Lower lobe of right lung (tissue), 2 donors: ENCODE data around the gene L1CAM. TPM values are rescaled to one million over a fixed set of nuclear protein-coding genes. Genes with fewer than 3 reads are reported as not detected.

ENCODE experiments used
- ATAC-seq, 2 donors: fragments of 200-7000 bp; cut with Tn5 transposase; one replicate each; pipeline ENCODE4 v1.9.1; 2020 to 2022; ENCODE audit warnings: mild to moderate bottlenecking in 2 of 2, moderate library complexity in 2 of 2
- DNase-seq: peaks from one replicate; pipeline ENCODE4 v3.0.0-alpha.2; 2020
- H3K27ac ChIP-seq: fragments of 200-600 bp; one replicate; pipeline ENCODE4 v1.8.0; 2022
- H3K27me3 ChIP-seq: fragments of 200-600 bp; one replicate; pipeline ENCODE4 v1.8.0; 2022; ENCODE audit warnings: low read depth
- H3K36me3 ChIP-seq: fragments of 200-600 bp; one replicate; pipeline ENCODE4 v1.8.0; 2022; ENCODE audit warnings: mild to moderate bottlenecking
- H3K4me1 ChIP-seq: fragments of 200-600 bp; one replicate; pipeline ENCODE4 v1.8.0; 2022
- H3K4me3 ChIP-seq: fragments of 200-600 bp; one replicate; pipeline ENCODE4 v1.8.0; 2022; ENCODE audit warnings: mild to moderate bottlenecking
- H3K9me3 ChIP-seq: fragments of 200-600 bp; one replicate; pipeline ENCODE4 v1.8.0; 2022
- CTCF ChIP-seq: fragments of 200-600 bp; IDR thresholded peaks from one replicate; pipeline ENCODE4 v1.8.0; 2022; ENCODE audit warnings: antibody characterized with exemption, mild to moderate bottlenecking
- intact Hi-C: fragments of 100-400 bp; cut with DNase I; formaldehyde crosslinking; loops from one replicate; pipeline ENCODE4 v1.11.0; 2022
- total RNA-seq: library from RNA; stranded (reverse); fragmentation: NEBNext Ultra II Directional; extraction: Animal tissue kit (Norgen Biotek cat#: 25700); gene quantifications from one replicate; pipeline ENCODE4 v1.2.1, GENCODE V29; 2021
- donor health status: DM: no; HTN: yes; CAD: no; lungs with severe emphysema.

The L1CAM gene
- total RNA-seq, 1 donor from 2014 or later, result 1.6 TPM

DNA sequence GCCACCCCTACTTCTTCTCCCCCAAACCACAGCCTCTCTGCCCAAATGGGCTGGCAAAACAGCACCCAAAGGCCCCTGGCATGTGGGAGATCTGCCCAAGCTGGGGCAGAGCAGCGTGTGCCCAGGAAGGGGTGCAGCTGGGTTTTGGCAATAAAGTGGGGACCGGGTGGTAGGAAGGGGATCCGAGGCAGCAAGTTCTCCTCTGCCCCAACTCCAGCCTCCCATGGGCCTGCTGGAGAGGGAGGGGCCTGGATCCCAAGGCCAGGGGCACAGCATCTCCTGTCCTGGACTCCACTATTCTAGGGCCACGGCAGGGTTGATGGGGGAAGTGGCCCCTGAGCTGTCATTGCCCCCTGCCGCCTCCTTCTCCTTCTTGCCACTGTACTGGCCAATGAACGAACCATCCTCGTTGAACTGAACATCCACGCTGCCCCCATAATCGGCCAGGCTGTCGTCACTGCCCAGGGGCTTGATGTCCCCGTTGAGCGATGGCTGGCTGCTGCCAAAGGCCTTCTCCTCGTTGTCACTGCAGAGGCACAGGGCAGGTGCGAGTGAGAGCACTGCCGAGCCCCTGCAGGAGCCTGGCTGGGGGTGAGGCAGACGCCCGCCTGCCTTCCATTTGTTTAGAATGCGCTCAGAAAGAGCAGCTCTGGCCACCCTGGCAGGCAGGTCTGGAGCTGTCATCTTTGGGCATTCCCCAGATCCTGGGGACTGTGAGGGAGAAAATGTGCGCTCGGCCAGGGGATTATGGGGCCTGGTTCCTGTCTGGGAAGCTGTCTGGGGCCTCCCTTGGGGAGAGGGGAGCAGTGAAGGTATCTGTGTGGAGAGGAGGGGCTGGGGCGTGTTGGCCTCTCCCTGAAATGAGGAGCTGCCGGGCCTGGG is 23.4 kb downstream of the L1CAM start:
- Histone ChIP-seq H3K27me3 (no peaks in the 10 kb centered on the region), H3K4me3 (no peak overlapping the region), H3K36me3 (no peaks in the 10 kb centered on the region), H3K4me1 (no peaks in the 10 kb centered on the region), H3K9me3 (no peaks in the 10 kb centered on the region), H3K27ac (no peak overlapping the region)
- ATAC-seq, result no peak
- no peak for DNase-seq
- intact Hi-C loops, result no loop called here
- no peak for TF ChIP-seq CTCF

GRCh38 chrX:153861733-153862310 is 24.2 kb downstream of the L1CAM start:
- no peak for ATAC-seq
- Histone ChIP-seq H3K27ac (no peak overlapping the region), H3K4me3 (no peak overlapping the region), H3K36me3 (no peaks in the 10 kb centered on the region), H3K4me1 (no peaks in the 10 kb centered on the region), H3K9me3 (no peaks in the 10 kb centered on the region), H3K27me3 (no peaks in the 10 kb centered on the region)
- TF ChIP-seq CTCF, result no peak
- intact Hi-C loops, result no loop called here
- no peak for DNase-seq

DNA sequence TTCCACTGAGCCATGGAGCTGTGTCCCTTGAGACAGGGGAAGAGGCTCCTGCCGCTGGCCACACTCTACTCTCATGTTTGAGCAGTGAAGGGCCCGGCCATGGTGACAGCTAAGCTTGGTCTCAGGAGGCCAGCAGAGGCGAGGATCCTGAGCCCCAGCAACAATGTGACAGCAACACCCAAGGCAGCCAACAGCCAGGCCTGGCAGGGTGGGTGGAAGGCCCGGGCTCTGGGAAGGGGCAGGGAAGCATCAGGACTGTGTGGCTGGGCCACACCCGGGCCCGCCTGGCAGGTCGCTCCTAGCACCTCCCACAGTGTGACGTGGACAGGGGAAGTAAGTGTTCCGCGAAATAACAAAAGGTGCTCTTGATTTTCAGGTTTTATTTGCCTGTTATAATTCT is 24.8 kb downstream of the L1CAM start:
- intact Hi-C loops, result no loop called here
- no peak for TF ChIP-seq CTCF
- Histone ChIP-seq H3K36me3 (no peaks in the 10 kb centered on the region), H3K9me3 (no peaks in the 10 kb centered on the region), H3K4me1 (no peaks in the 10 kb centered on the region), H3K27me3 (no peaks in the 10 kb centered on the region), H3K27ac (no peak overlapping the region), H3K4me3 (no peak overlapping the region)
- ATAC-seq (no peak), DNase-seq (no peak)

- DNase-seq (no peak), ATAC-seq (no peak)
- no peaks in the 10 kb centered on the region for H3K27me3 ChIP-seq
- no peak for TF ChIP-seq CTCF
- no peaks in the 10 kb centered on the region for H3K4me1 ChIP-seq
- intact Hi-C loops, result no loop called here
- no peaks in the 10 kb centered on the region for H3K36me3 ChIP-seq
- no peaks in the 10 kb centered on the region for H3K9me3 ChIP-seq
- no peak overlapping the region for H3K27ac ChIP-seq
- H3K4me3 ChIP-seq, result no peak overlapping the region
These were observed 28.5 kb downstream of the L1CAM start for GRCh38 chrX:153857348-153857903.

- no peak for ATAC-seq
- Histone ChIP-seq H3K27ac (no peak overlapping the region), H3K36me3 (no peaks in the 10 kb centered on the region), H3K9me3 (no peaks in the 10 kb centered on the region), H3K27me3 (no peaks in the 10 kb centered on the region), H3K4me1 (no peaks in the 10 kb centered on the region), H3K4me3 (no peak overlapping the region)
- intact Hi-C loops, result no loop called here
- TF ChIP-seq CTCF, result no peak
- no peak for DNase-seq
These were observed 31.3 kb downstream of the L1CAM start for GRCh38 chrX:153854702-153855101.
